ENCODE data around the gene TSHZ1.

TSHZ1 gene

GRCh38 chr18:75244351-75245313 lies 34.0 kb downstream of the TSHZ1 start:
- no peak overlapping the region for H3K4me3 ChIP-seq (ENCODE audit: control insufficient read depth, low read depth, low read length)
- no peak for TF ChIP-seq CTCF (conservative IDR thresholded peaks at IDR 0.05; ENCODE audit: control insufficient read depth, insufficient read depth, low read depth, low read length)
- no peak for DNase-seq (ENCODE audit: low read depth)

DNA sequence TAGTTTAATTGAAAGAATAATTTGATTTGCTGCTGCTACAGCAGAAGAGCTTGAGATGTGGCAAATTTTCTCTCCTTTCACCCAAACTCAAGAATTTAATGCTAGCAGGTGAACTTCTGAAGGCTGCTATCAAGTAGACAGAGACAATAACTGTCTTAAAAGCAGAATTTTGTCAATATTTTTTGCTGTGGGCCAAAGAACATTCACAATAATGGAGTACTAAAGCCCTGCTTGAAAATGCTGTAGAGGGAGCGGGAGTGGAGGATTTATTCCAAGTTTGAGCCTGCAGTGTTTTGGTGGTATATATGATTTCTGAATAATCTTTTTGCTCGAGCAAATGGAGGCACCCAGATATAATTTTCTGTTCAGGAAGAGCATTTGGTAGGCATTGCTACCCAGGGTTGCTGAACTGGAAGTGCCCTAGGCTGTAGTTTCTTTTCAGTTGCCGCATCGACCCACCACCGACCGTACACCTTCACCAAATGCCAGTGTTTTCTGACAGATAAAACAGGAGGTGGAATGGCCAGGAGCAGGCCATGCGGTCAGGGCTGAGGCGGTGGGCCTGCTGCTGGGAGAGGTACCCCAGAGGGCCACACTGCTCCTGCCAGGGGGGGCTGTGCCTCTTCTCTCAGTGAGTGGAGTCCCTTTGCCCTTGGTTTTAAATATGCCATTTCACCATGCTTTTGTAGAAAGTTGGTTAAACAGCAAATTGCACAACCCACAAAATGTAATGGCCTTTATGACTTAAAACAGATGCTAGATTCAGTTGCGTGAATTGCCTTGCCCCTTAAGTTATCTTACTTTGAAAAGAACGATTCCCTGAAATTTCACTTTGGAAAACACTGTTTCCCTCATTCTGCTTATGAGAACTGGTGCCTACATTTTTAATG lies 36.4 kb downstream of the TSHZ1 start:
- peak; percentile 80 for DNase-seq (ENCODE audit: low read depth)
- no peak for TF ChIP-seq CTCF (conservative IDR thresholded peaks at IDR 0.05; ENCODE audit: control insufficient read depth, insufficient read depth, low read depth, low read length)
- peak overlapping the region; percentile 45 for H3K4me3 ChIP-seq (ENCODE audit: control insufficient read depth, low read depth, low read length)

GRCh38 chr18:75247611-75248421 lies 37.2 kb downstream of the TSHZ1 start:
- H3K4me3 ChIP-seq (ENCODE audit: control insufficient read depth, low read depth, low read length), result peak overlapping the region; percentile 45
- no peak for TF ChIP-seq CTCF (conservative IDR thresholded peaks at IDR 0.05; ENCODE audit: control insufficient read depth, insufficient read depth, low read depth, low read length)
- DNase-seq (ENCODE audit: low read depth), result peak; percentile 62

- peak overlapping the region; percentile 45 for H3K4me3 ChIP-seq (ENCODE audit: control insufficient read depth, low read depth, low read length)
- DNase-seq (ENCODE audit: low read depth), result no peak
- TF ChIP-seq CTCF (conservative IDR thresholded peaks at IDR 0.05; ENCODE audit: control insufficient read depth, insufficient read depth, low read depth, low read length), result no peak
Measured at GRCh38 chr18:75248426-75249174, 38.0 kb downstream of the TSHZ1 start.

DNA sequence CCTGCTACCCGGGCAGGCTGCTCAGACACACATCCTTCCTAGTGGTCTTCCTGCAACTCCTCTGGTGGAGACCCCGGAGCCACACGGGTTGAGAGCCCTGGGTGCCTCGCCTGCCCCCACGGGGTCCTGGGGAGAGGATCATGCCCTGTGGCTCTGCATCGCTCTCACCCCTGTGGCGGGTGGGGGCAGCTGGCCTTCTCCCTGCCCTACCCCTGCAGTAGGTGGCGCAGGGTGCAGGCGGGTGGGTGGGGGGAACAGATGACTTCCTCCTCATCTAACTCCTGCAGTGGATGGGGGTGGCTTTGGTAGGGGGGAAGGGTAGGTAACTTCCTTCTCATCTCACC lies 38.5 kb downstream of the TSHZ1 start:
- no peak for DNase-seq (ENCODE audit: low read depth)
- H3K4me3 ChIP-seq (ENCODE audit: control insufficient read depth, low read depth, low read length), result no peak overlapping the region
- TF ChIP-seq CTCF (conservative IDR thresholded peaks at IDR 0.05; ENCODE audit: control insufficient read depth, insufficient read depth, low read depth, low read length), result no peak

All from fibroblast of mammary gland (primary cell).